ENCODE results near the gene MARF1. TPM values are rescaled to one million over a fixed set of nuclear protein-coding genes. Genes with fewer than 3 reads are reported as not detected.

MARF1 gene
- total RNA-seq, 4 donors from 2014 or later, result 50.7 to 55.5 (median 53.1) TPM

- no peak overlapping the region for H3K27ac ChIP-seq
- TF ChIP-seq, protein P1, sequence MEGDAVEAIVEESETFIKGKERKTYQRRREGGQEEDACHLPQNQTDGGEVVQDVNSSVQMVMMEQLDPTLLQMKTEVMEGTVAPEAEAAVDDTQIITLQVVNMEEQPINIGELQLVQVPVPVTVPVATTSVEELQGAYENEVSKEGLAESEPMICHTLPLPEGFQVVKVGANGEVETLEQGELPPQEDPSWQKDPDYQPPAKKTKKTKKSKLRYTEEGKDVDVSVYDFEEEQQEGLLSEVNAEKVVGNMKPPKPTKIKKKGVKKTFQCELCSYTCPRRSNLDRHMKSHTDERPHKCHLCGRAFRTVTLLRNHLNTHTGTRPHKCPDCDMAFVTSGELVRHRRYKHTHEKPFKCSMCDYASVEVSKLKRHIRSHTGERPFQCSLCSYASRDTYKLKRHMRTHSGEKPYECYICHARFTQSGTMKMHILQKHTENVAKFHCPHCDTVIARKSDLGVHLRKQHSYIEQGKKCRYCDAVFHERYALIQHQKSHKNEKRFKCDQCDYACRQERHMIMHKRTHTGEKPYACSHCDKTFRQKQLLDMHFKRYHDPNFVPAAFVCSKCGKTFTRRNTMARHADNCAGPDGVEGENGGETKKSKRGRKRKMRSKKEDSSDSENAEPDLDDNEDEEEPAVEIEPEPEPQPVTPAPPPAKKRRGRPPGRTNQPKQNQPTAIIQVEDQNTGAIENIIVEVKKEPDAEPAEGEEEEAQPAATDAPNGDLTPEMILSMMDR (IDR thresholded peaks at IDR 0.05), result no peak
- no peak for TF ChIP-seq POLR2A (IDR thresholded peaks at IDR 0.05)
- H3K4me3 ChIP-seq (replicated peaks in 1 of 3), result no peak overlapping the region
- H3K9me3 ChIP-seq, result no peaks in the 10 kb centered on the region
- H3K27me3 ChIP-seq, result no peaks in the 10 kb centered on the region
- DNase-seq, result no peak
- intact Hi-C loops (cut with DNase I), result no loop called here
- WGBS, 2 donors, result 96 to 98% methylated on average over 2 of the region's 2 CpGs
- H3K36me3 ChIP-seq, result no peaks in the 10 kb centered on the region
- H3K4me1 ChIP-seq, result no peaks in the 10 kb centered on the region
Observed at GRCh38 chr16:15545544-15545943, 97.4 kb downstream of the MARF1 start.

- Histone ChIP-seq H3K27me3 (no peaks in the 10 kb centered on the region), H3K27ac (no peak overlapping the region), H3K4me1 (no peaks in the 10 kb centered on the region), H3K9me3 (no peaks in the 10 kb centered on the region), H3K36me3 (no peaks in the 10 kb centered on the region), H3K4me3 (replicated peaks in 1 of 3) (no peak overlapping the region)
- 83 to 89% methylated on average over 5 of the region's 5 CpGs for WGBS, 2 donors
- intact Hi-C loops (cut with DNase I), result no loop called here
- DNase-seq, result no peak
- no peak for TF ChIP-seq POLR2A (IDR thresholded peaks at IDR 0.05)
- TF ChIP-seq, protein P1 (IDR thresholded peaks at IDR 0.05), result no peak
Observed at GRCh38 chr16:15544405-15544804, 98.5 kb downstream of the MARF1 start.

MicroRNA genes within 50 kb of the gene (microRNA counts, 767-probe panel; counts per million panel counts)
- microRNA hsa-miR-484, result 2,049 to 2,159 counts per million in 2 donors

Other genes with a start within 250 kb of the MARF1 start
- 10 to 100 TPM in 3 of 4 donors, 1 to 10 TPM in 1; 6.9 to 20.8 (median 15.4) TPM for gene MPV17L, start 247.4 kb downstream of the MARF1 start, total RNA-seq
- gene BMERB1, start 208.6 kb downstream of the MARF1 start, total RNA-seq, result 10 to 100 TPM; 13.7 to 31.0 (median 23.0) TPM
- 10 to 100 TPM in 3 of 4 donors, 1 to 10 TPM in 1; 7.7 to 21.3 (median 14.7) TPM for gene NDE1, start 7.1 kb upstream of the MARF1 start, total RNA-seq
- 10 to 100 TPM; 19.5 to 63.2 (median 24.6) TPM for gene MYH11, start 213.9 kb upstream of the MARF1 start, total RNA-seq
- gene CEP20, start 245.4 kb upstream of the MARF1 start, total RNA-seq, result 10 to 100 TPM; 46.2 to 64.4 (median 53.6) TPM

All from thyroid gland (tissue), 4 donors.